ENCODE measurements around the gene OAT.

The OAT gene

GRCh38 chr10:124364674-124365073 is 54.0 kb downstream of the OAT start:
- Histone ChIP-seq H3K36me3 (ENCODE audit: control insufficient read depth in 5 of 5, insufficient read depth in 5 of 5, low read length in 5 of 5) (no peaks in the 10 kb centered on the region), H3K27ac (ENCODE audit: low read depth, low read length) (no peak overlapping the region), H3K9ac (ENCODE audit: low read length in 5 of 5) (no peak overlapping the region), H3K27me3 (ENCODE audit: control insufficient read depth in 5 of 5, insufficient read depth in 4 of 5, low read length in 5 of 5) (peaks cover 0 to 10% (median 0%) of the 10 kb centered on the region in 5 donors), H3K4me3 (ENCODE audit: low read depth in 1 of 5, low read length in 5 of 5) (no peak overlapping the region), H3K9me3 (ENCODE audit: control insufficient read depth in 5 of 5, low read length in 5 of 5) (peaks cover 0 to 4% (median 1%) of the 10 kb centered on the region in 5 donors), H3K4me1 (ENCODE audit: control insufficient read depth in 5 of 5, insufficient read depth in 5 of 5, low read length in 5 of 5) (peaks cover 0 to 4% (median 0%) of the 10 kb centered on the region in 5 donors)

DNA sequence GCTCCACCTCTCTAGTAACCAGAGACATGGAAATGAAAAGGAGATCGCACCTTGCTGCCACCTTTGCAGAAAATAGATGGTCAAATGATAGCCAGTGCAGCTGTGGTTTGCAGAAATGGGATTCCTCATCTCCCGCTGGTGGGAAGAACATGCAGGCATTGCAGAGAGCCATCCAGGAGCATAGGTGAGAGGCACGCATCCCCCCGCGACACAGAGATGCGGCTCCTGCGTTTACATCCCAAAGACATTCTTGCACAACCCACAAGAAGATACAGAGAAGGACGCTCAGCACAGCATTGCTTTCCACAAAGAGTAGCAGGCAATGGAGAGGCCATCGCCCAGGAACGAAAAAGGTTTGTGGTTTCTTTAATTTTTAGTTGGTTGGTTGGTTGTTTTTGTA is 56.2 kb downstream of the OAT start:
- Histone ChIP-seq H3K36me3 (ENCODE audit: control insufficient read depth in 5 of 5, insufficient read depth in 5 of 5, low read length in 5 of 5) (no peaks in the 10 kb centered on the region), H3K4me1 (ENCODE audit: control insufficient read depth in 5 of 5, insufficient read depth in 5 of 5, low read length in 5 of 5) (peaks cover 0 to under 1% (median 0%) of the 10 kb centered on the region in 5 donors), H3K27ac (ENCODE audit: low read depth, low read length) (no peak overlapping the region), H3K27me3 (ENCODE audit: control insufficient read depth in 5 of 5, insufficient read depth in 4 of 5, low read length in 5 of 5) (peaks cover 0 to 4% (median 0%) of the 10 kb centered on the region in 5 donors), H3K9ac (ENCODE audit: low read length in 5 of 5) (no peak overlapping the region), H3K4me3 (ENCODE audit: low read depth in 1 of 5, low read length in 5 of 5) (no peak overlapping the region), H3K9me3 (ENCODE audit: control insufficient read depth in 5 of 5, low read length in 5 of 5) (peaks cover 3 to 13% (median 10%) of the 10 kb centered on the region in 5 donors)

- Histone ChIP-seq H3K4me1 (ENCODE audit: control insufficient read depth in 5 of 5, insufficient read depth in 5 of 5, low read length in 5 of 5) (peaks cover 0 to 10% (median 8%) of the 10 kb centered on the region in 5 donors), H3K9ac (ENCODE audit: low read length in 5 of 5) (no peak overlapping the region), H3K4me3 (ENCODE audit: low read depth in 1 of 5, low read length in 5 of 5) (no peak overlapping the region), H3K36me3 (ENCODE audit: control insufficient read depth in 5 of 5, insufficient read depth in 5 of 5, low read length in 5 of 5) (no peaks in the 10 kb centered on the region), H3K27ac (ENCODE audit: low read depth, low read length) (no peak overlapping the region), H3K27me3 (ENCODE audit: control insufficient read depth in 5 of 5, insufficient read depth in 4 of 5, low read length in 5 of 5) (no peaks in the 10 kb centered on the region), H3K9me3 (ENCODE audit: control insufficient read depth in 5 of 5, low read length in 5 of 5) (peaks cover 3 to 19% (median 13%) of the 10 kb centered on the region in 5 donors)
Observed at GRCh38 chr10:124359336-124359832, 59.3 kb downstream of the OAT start.

GRCh38 chr10:124357561-124357885 is 61.2 kb downstream of the OAT start:
- no peaks in the 10 kb centered on the region for H3K36me3 ChIP-seq (ENCODE audit: control insufficient read depth in 5 of 5, insufficient read depth in 5 of 5, low read length in 5 of 5)
- no peak overlapping the region for H3K4me3 ChIP-seq (ENCODE audit: low read depth in 1 of 5, low read length in 5 of 5)
- peaks cover 0 to 12% (median 9%) of the 10 kb centered on the region in 5 donors for H3K4me1 ChIP-seq (ENCODE audit: control insufficient read depth in 5 of 5, insufficient read depth in 5 of 5, low read length in 5 of 5)

DNA sequence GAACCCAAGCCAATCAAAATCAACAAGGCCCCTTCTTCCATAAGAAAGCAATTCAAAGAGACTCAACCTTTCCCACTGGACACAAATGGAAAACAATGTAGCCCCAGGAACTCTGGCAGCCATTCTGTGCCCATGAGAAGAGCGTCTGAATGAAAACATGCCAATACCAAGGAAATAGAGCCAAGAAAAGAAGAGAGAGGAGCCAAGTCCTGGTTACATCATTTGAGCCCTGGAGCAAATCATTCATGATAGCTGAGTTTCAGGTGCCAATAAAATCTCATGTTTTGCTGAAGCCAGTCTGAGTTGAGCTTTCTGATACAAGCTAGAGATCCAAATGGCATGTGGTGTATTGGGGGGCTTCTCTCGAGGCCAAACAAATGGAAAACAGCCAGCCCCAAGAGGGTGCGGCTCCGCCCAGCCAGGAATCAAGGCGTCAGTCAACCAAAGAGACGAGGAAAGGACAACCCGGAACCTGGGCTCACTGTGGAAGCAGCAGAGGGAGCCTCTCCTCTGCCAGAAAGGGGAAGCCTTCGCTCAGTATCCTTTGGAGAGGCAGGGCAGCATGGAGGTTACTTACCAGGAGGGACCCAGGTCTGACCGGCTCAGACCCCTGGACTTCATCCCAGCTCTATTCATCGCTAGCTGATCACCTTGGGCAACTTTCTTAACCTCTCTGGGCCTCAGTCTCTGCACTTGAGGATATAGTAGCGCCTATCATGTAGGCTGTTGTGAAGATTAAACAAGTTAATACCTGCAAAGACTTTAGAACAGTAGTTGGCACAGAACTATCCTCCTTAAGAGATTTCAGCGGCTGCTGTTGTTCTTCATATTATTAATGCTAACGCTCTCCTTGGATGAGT is 61.8 kb downstream of the OAT start:
- Histone ChIP-seq H3K4me3 (ENCODE audit: low read depth in 1 of 5, low read length in 5 of 5) (no peak overlapping the region), H3K9me3 (ENCODE audit: control insufficient read depth in 5 of 5, low read length in 5 of 5) (peaks cover 3 to 19% (median 13%) of the 10 kb centered on the region in 5 donors), H3K27me3 (ENCODE audit: control insufficient read depth in 5 of 5, insufficient read depth in 4 of 5, low read length in 5 of 5) (peaks cover 0 to 7% (median under 1%) of the 10 kb centered on the region in 5 donors), H3K4me1 (ENCODE audit: control insufficient read depth in 5 of 5, insufficient read depth in 5 of 5, low read length in 5 of 5) (peaks cover 0 to 12% (median 9%) of the 10 kb centered on the region in 5 donors), H3K27ac (ENCODE audit: low read depth, low read length) (no peak overlapping the region), H3K9ac (ENCODE audit: low read length in 5 of 5) (no peak overlapping the region), H3K36me3 (ENCODE audit: control insufficient read depth in 5 of 5, insufficient read depth in 5 of 5, low read length in 5 of 5) (no peaks in the 10 kb centered on the region)

More at GRCh38 chr10:124357561-124357885, 61.2 kb downstream of the OAT start:
- Histone ChIP-seq H3K27ac (ENCODE audit: low read depth, low read length) (no peak overlapping the region), H3K27me3 (ENCODE audit: control insufficient read depth in 5 of 5, insufficient read depth in 4 of 5, low read length in 5 of 5) (peaks cover 0 to 7% (median 0%) of the 10 kb centered on the region in 5 donors), H3K9me3 (ENCODE audit: control insufficient read depth in 5 of 5, low read length in 5 of 5) (peaks cover 3 to 19% (median 13%) of the 10 kb centered on the region in 5 donors), H3K9ac (ENCODE audit: low read length in 5 of 5) (no peak overlapping the region)

DNA sequence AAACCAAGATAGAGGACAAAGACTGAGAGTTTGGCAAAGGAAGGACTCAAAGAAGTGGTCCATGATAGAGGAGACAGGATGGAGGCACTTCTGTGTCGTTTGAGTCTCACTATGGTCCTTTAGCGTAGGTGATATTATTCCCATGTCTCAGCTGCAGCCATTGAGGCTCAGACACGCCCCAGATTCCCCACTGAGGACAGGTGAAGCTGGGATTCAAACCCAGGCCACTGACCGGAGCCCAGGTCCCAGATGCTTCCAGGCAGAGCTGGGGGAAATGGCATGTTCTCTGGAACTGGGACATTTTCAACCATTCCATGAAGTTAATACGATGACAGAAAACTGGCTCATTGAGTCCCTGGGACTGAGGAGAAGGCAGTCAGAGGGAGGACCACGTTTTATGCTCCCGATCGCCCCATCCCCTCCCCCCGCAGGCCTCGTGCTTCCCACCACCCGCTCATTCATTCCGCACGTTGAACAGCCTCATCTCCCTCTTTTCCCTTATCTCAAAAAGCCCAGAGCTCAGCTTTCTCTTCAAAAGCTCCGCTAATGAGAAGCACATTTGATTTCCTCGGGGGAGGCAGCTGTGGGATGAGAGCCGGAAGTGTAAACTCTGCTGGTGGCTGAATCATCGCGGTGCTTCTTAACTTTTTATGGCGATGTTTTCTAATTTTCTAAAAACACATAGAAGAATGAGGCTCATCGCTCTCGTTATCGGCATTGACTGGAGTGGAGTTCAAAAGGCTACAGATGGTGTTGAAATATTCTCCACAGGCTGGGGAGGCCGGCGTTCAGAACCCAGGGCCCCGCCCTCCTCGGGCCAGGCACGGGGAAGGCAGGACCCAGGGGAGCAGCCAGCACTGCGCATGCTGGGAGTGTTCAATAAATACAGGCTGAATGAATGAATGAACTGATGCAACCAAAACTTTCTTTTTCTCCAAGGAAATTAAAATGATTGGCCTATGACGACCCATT is 64.0 kb downstream of the OAT start:
- Histone ChIP-seq H3K36me3 (ENCODE audit: control insufficient read depth in 5 of 5, insufficient read depth in 5 of 5, low read length in 5 of 5) (no peaks in the 10 kb centered on the region), H3K27me3 (ENCODE audit: control insufficient read depth in 5 of 5, insufficient read depth in 4 of 5, low read length in 5 of 5) (peaks cover 0 to 7% (median 3%) of the 10 kb centered on the region in 5 donors), H3K27ac (ENCODE audit: low read depth, low read length) (no peak overlapping the region), H3K4me1 (ENCODE audit: control insufficient read depth in 5 of 5, insufficient read depth in 5 of 5, low read length in 5 of 5) (peaks cover 0 to 12% (median 9%) of the 10 kb centered on the region in 5 donors), H3K9ac (ENCODE audit: low read length in 5 of 5) (peak overlapping the region in 4 of 5 donors; percentile 32 to 65 (median 44)), H3K9me3 (ENCODE audit: control insufficient read depth in 5 of 5, low read length in 5 of 5) (peaks cover 3 to 16% (median 9%) of the 10 kb centered on the region in 5 donors), H3K4me3 (ENCODE audit: low read depth in 1 of 5, low read length in 5 of 5) (peak overlapping the region; percentile 47 to 67 (median 60))

DNA sequence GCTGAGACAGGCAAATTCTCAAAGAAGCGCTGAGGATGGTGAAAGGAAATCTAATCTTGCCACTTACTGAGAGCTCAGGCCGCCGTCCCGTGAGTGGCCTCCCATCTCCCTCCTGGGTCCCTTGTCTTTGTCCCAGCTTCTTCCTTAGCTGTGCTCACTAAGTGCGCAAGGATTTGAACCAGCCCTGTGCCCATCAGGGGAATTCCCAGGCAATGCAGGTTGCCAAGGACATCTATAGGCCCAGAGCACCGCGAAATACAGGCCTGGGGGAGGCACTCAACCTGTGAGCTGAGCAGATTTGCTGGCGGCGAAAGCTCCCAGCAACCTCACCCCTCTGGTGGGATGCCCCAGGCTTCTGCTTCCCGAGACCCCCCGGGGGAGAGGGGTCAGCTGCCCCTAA is 64.8 kb downstream of the OAT start:
- Histone ChIP-seq H3K36me3 (ENCODE audit: control insufficient read depth in 5 of 5, insufficient read depth in 5 of 5, low read length in 5 of 5) (no peaks in the 10 kb centered on the region), H3K27ac (ENCODE audit: low read depth, low read length) (no peak overlapping the region), H3K9me3 (ENCODE audit: control insufficient read depth in 5 of 5, low read length in 5 of 5) (peaks cover 0 to 8% (median under 1%) of the 10 kb centered on the region in 5 donors), H3K4me3 (ENCODE audit: low read depth in 1 of 5, low read length in 5 of 5) (no peak overlapping the region), H3K27me3 (ENCODE audit: control insufficient read depth in 5 of 5, insufficient read depth in 4 of 5, low read length in 5 of 5) (peaks cover 0 to 9% (median 3%) of the 10 kb centered on the region in 5 donors), H3K4me1 (ENCODE audit: control insufficient read depth in 5 of 5, insufficient read depth in 5 of 5, low read length in 5 of 5) (peaks cover 0 to 12% (median 9%) of the 10 kb centered on the region in 5 donors), H3K9ac (ENCODE audit: low read length in 5 of 5) (no peak overlapping the region)

- Histone ChIP-seq H3K9ac (ENCODE audit: low read length in 5 of 5) (no peak overlapping the region), H3K4me1 (ENCODE audit: control insufficient read depth in 5 of 5, insufficient read depth in 5 of 5, low read length in 5 of 5) (peaks cover 0 to 12% (median 9%) of the 10 kb centered on the region in 5 donors), H3K9me3 (ENCODE audit: control insufficient read depth in 5 of 5, low read length in 5 of 5) (peaks cover 0 to 8% (median 0%) of the 10 kb centered on the region in 5 donors), H3K27me3 (ENCODE audit: control insufficient read depth in 5 of 5, insufficient read depth in 4 of 5, low read length in 5 of 5) (peaks cover 0 to 10% (median 3%) of the 10 kb centered on the region in 5 donors), H3K4me3 (ENCODE audit: low read depth in 1 of 5, low read length in 5 of 5) (no peak overlapping the region), H3K27ac (ENCODE audit: low read depth, low read length) (no peak overlapping the region), H3K36me3 (ENCODE audit: control insufficient read depth in 5 of 5, insufficient read depth in 5 of 5, low read length in 5 of 5) (no peaks in the 10 kb centered on the region)
Observed at GRCh38 chr10:124353091-124353815, 65.5 kb downstream of the OAT start.

Data from subcutaneous abdominal adipose tissue (tissue), 5 donors.